OCI-LY1 (cell line): Measurements from ENCODE around the gene CAPN15.
A peak's percentile ranks its signal among the peaks of the same experiment; 100 is the strongest.

Experiments
- H2AFZ ChIP-seq: fragments of 200-600 bp; sonication (generic), shearing (Covaris generic); 2 replicates; pipeline ENCODE4 v1.6.0; 2014; ENCODE audit warnings: antibody characterized with exemption, mild to moderate bottlenecking, low read length
- H3F3A ChIP-seq: fragments of 200-600 bp; sonication (generic), shearing (Covaris generic); 2 replicates; pipeline ENCODE4 v1.6.0; 2014; ENCODE audit warnings: mild to moderate bottlenecking, antibody characterized with exemption, low read length, moderate library complexity; ENCODE audit not compliant: insufficient read depth
- H3K27ac ChIP-seq: fragments of 200-600 bp; sonication (generic); 2 replicates; pipeline ENCODE4 v1.5.1; 2014; ENCODE audit warnings: low read length, mixed run types, mild to moderate bottlenecking, low read depth; ENCODE audit not compliant: poor library complexity, severe bottlenecking
- H3K27me3 ChIP-seq: fragments of 200-600 bp; sonication (generic); 2 replicates; pipeline ENCODE4 v1.6.0; 2014; ENCODE audit warnings: antibody characterized with exemption, mild to moderate bottlenecking, low read length, moderate library complexity; ENCODE audit not compliant: insufficient read depth
- H3K36me3 ChIP-seq: fragments of 200-600 bp; sonication (generic); 2 replicates; pipeline ENCODE4 v1.6.1; 2014; ENCODE audit warnings: mild to moderate bottlenecking, antibody characterized with exemption, low read length, moderate library complexity, mixed read lengths; ENCODE audit not compliant: insufficient read depth
- H3K4me1 ChIP-seq: fragments of 200-600 bp; sonication (generic); 2 replicates; pipeline ENCODE4 v1.5.1; 2014; ENCODE audit warnings: mild to moderate bottlenecking, low read length, moderate library complexity; ENCODE audit not compliant: insufficient read depth, severe bottlenecking
- H3K4me2 ChIP-seq: fragments of 200-600 bp; sonication (generic), shearing (Covaris generic); 2 replicates; pipeline ENCODE4 v1.6.1; 2014; ENCODE audit warnings: low read length
- H3K4me3 ChIP-seq: fragments of 200-600 bp; sonication (generic); 2 replicates; pipeline ENCODE4 v1.5.1; 2014; ENCODE audit warnings: low read length, low read depth, mild to moderate bottlenecking, mixed read lengths; ENCODE audit not compliant: poor library complexity, severe bottlenecking
- H3K79me2 ChIP-seq: fragments of 200-600 bp; shearing (Covaris generic); 2 replicates; pipeline ENCODE4 v1.6.1; 2016; ENCODE audit warnings: mixed run types, low read length, mixed read lengths; ENCODE audit not compliant: insufficient read depth
- H3K9ac ChIP-seq: fragments of 200-600 bp; sonication (generic), shearing (Covaris generic); 2 replicates; pipeline ENCODE4 v1.6.1; 2014; ENCODE audit warnings: mild to moderate bottlenecking, low read length, mixed read lengths
- H3K9me2 ChIP-seq: fragments of 200-600 bp; sonication (generic), shearing (Covaris generic); 2 replicates; pipeline ENCODE4 v1.6.1; 2014; ENCODE audit warnings: low read depth, mild to moderate bottlenecking, low read length, mixed read lengths
- H3K9me3 ChIP-seq: fragments of 200-600 bp; shearing (Covaris generic); 2 replicates; pipeline ENCODE4 v1.6.1; 2014; ENCODE audit warnings: low read length, mixed read lengths
- H4K20me1 ChIP-seq: fragments of 200-600 bp; sonication (generic), shearing (Covaris generic); 2 replicates; pipeline ENCODE4 v1.6.0; 2016; ENCODE audit warnings: mild to moderate bottlenecking, low read length; ENCODE audit not compliant: insufficient read depth
- CTCF ChIP-seq: fragments of 200-600 bp; sonication (generic), shearing (Covaris generic); IDR thresholded peaks from 2 replicates; pipeline ENCODE4 v1.5.1; 2017; ENCODE audit warnings: mild to moderate bottlenecking, antibody characterized with exemption, low read length, moderate library complexity, mixed read lengths
- EZH2 ChIP-seq: fragments of 200-600 bp; sonication (generic), shearing (Covaris generic); IDR thresholded peaks from 2 replicates; pipeline ENCODE4 v1.8.0; 2017; ENCODE audit warnings: borderline replicate concordance, mixed run types, mild to moderate bottlenecking, antibody characterized with exemption, low read length, moderate library complexity, mixed read lengths

The CAPN15 gene

GRCh38 chr16:585351-585750 lies 57.8 kb downstream of the CAPN15 start:
- Histone ChIP-seq H4K20me1 (no peaks in the 10 kb centered on the region), H3K9me2 (no peaks in the 10 kb centered on the region), H3K9ac (no peak overlapping the region), H3K9me3 (no peaks in the 10 kb centered on the region), H3K79me2 (no peaks in the 10 kb centered on the region), H3K4me1 (peaks cover 15% of the 10 kb centered on the region), H3K4me2 (no peak overlapping the region), H3F3A (no peaks in the 10 kb centered on the region), H3K4me3 (no peak overlapping the region), H3K36me3 (peaks cover 3% of the 10 kb centered on the region; the same call in 1 of the 2 replicates), H3K27me3 (no peaks in the 10 kb centered on the region), H3K27ac (no peak overlapping the region), H2AFZ (no peak overlapping the region)
- no peak for TF ChIP-seq CTCF
- no peak for TF ChIP-seq EZH2

GRCh38 chr16:586047-586644 lies 58.6 kb downstream of the CAPN15 start:
- Histone ChIP-seq H3K4me2 (no peak overlapping the region), H3K79me2 (no peaks in the 10 kb centered on the region), H3K4me1 (peaks cover 23% of the 10 kb centered on the region), H3K9ac (no peak overlapping the region), H3K9me3 (no peaks in the 10 kb centered on the region), H4K20me1 (no peaks in the 10 kb centered on the region), H3K36me3 (peaks cover 3% of the 10 kb centered on the region; the same call in 1 of the 2 replicates), H3K4me3 (no peak overlapping the region), H3K27me3 (no peaks in the 10 kb centered on the region), H2AFZ (no peak overlapping the region), H3K27ac (no peak overlapping the region), H3K9me2 (no peaks in the 10 kb centered on the region), H3F3A (no peaks in the 10 kb centered on the region)
- TF ChIP-seq CTCF (no peak), EZH2 (no peak)

- Histone ChIP-seq H3F3A (no peaks in the 10 kb centered on the region), H3K36me3 (peaks cover 3% of the 10 kb centered on the region; the same call in 1 of the 2 replicates), H4K20me1 (no peaks in the 10 kb centered on the region), H3K4me2 (no peak overlapping the region), H2AFZ (no peak overlapping the region), H3K27ac (no peak overlapping the region), H3K9me2 (no peaks in the 10 kb centered on the region), H3K9ac (no peak overlapping the region; the same call in 1 of the 2 replicates), H3K4me3 (peak overlapping the region; percentile 84), H3K27me3 (no peaks in the 10 kb centered on the region), H3K79me2 (no peaks in the 10 kb centered on the region), H3K9me3 (no peaks in the 10 kb centered on the region), H3K4me1 (peaks cover 23% of the 10 kb centered on the region)
- TF ChIP-seq CTCF (no peak), EZH2 (no peak)
Measured at GRCh38 chr16:586645-587590, 59.4 kb downstream of the CAPN15 start.
